Measurements from ENCODE around the gene ATP13A3. TPM values are rescaled to one million over a fixed set of nuclear protein-coding genes. Genes with fewer than 3 reads are reported as not detected.

The ATP13A3 gene
- total RNA-seq, 5 donors from 2014 or later (not counting 1 experiment from before 2014, with no cell fraction given) = 48.1 to 71.7 (median 52.0) TPM

- H3K36me3 ChIP-seq (ENCODE audit: control insufficient read depth in 2 of 2, extremely low read depth in 1 of 2, insufficient read depth in 1 of 2, low read length in 1 of 2) = peaks cover 17 to 43% of the 10 kb centered on the region in 2 donors
- no peak for DNase-seq
- ChIA-PET CTCF (no interaction called here), POLR2A (interaction anchor here in 1 of 2 donors (0.7 kb wide), 2 partner anchors 70 to 224 kb away, joined by 4 to 5 read pairs; no protein-coding TSS in a partner anchor)
- H3K27me3 ChIP-seq (replicated peaks in 1 of 2; ENCODE audit: control insufficient read depth in 2 of 2, extremely low read depth in 1 of 2, insufficient read depth in 2 of 2, low read length in 1 of 2) = no peaks in the 10 kb centered on the region
- Mint-ChIP-seq H3K4me1 (peaks cover 0 to 5% (median 0%) of the 10 kb centered on the region in 3 donors), H3K4me3 (no peak overlapping the region), H3K9me3 (no peaks in the 10 kb centered on the region), H3K27me3 (no peaks in the 10 kb centered on the region), H3K27ac (no peak overlapping the region), H3K36me3 (peaks cover 67% of the 10 kb centered on the region)
- no peak overlapping the region for H3K4me3 ChIP-seq (ENCODE audit: control insufficient read depth in 1 of 2, extremely low read depth in 1 of 2, low read length in 1 of 2)
- no peaks in the 10 kb centered on the region for H3K9me3 ChIP-seq
- H3K27ac ChIP-seq (ENCODE audit: low read length) = no peak overlapping the region
- 61% methylated on average over 2 of the region's 6 CpGs for WGBS (ENCODE audit: insufficient coverage)
- H3K4me1 ChIP-seq (ENCODE audit: control insufficient read depth in 1 of 2, extremely low read depth in 1 of 2, insufficient read depth in 2 of 2, low read length in 2 of 2) = no peaks in the 10 kb centered on the region
- peak in 2 of 4 experiments; percentile 15 to 36 for ATAC-seq (replicated peaks in 1 of 4)
Observed at GRCh38 chr3:194447161-194447560, 39.6 kb downstream of the ATP13A3 start.

- DNase-seq = no peak
- Histone ChIP-seq H3K4me3 (ENCODE audit: control insufficient read depth in 1 of 2, extremely low read depth in 1 of 2, low read length in 1 of 2) (no peak overlapping the region), H3K4me1 (ENCODE audit: control insufficient read depth in 1 of 2, extremely low read depth in 1 of 2, insufficient read depth in 2 of 2, low read length in 2 of 2) (no peaks in the 10 kb centered on the region), H3K27me3 (replicated peaks in 1 of 2; ENCODE audit: control insufficient read depth in 2 of 2, extremely low read depth in 1 of 2, insufficient read depth in 2 of 2, low read length in 1 of 2) (no peaks in the 10 kb centered on the region), H3K27ac (ENCODE audit: low read length) (no peak overlapping the region), H3K9me3 (no peaks in the 10 kb centered on the region), H3K36me3 (ENCODE audit: control insufficient read depth in 2 of 2, extremely low read depth in 1 of 2, insufficient read depth in 1 of 2, low read length in 1 of 2) (peaks cover 19 to 43% of the 10 kb centered on the region in 2 donors)
- Mint-ChIP-seq H3K36me3 (peaks cover 69% of the 10 kb centered on the region), H3K4me3 (no peak overlapping the region), H3K27me3 (no peaks in the 10 kb centered on the region), H3K4me1 (peaks cover 0 to 5% (median 0%) of the 10 kb centered on the region in 3 donors), H3K9me3 (no peaks in the 10 kb centered on the region), H3K27ac (no peak overlapping the region)
- ChIA-PET POLR2A (interaction anchor here in 1 of 2 donors (0.7 kb wide), 1 partner anchor 223 kb away, joined by 5 read pairs; no protein-coding TSS in a partner anchor), CTCF (no interaction called here)
- no peak for ATAC-seq (replicated peaks in 1 of 4)
- WGBS (ENCODE audit: insufficient coverage) = no CpG with 5 or more reads among the region's 4 CpGs
Observed at GRCh38 chr3:194446754-194447153, 40.0 kb downstream of the ATP13A3 start.

DNA sequence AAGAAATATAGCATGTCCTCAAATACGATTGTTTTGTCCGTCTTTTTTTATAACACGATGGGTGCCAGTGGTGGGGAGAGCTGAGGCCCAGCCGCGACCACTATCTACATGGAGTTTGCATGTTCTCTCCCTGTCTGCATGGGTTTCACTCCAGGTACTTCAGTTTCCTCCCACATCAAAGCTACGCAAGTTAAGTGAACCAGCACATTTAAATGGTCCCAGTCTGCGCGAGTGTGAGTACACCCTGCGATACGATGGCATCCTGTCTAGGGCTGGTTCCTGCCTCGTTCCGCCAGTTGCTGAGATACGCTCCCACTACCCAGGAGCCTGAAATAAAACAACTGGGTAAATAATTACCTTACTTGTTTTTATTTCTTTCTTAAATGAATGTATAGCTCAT lies 40.6 kb downstream of the ATP13A3 start:
- Mint-ChIP-seq H3K27me3 (no peaks in the 10 kb centered on the region), H3K9me3 (no peaks in the 10 kb centered on the region), H3K4me3 (no peak overlapping the region), H3K27ac (no peak overlapping the region), H3K36me3 (peaks cover 65% of the 10 kb centered on the region), H3K4me1 (peaks cover 0 to 5% (median 0%) of the 10 kb centered on the region in 3 donors)
- CTCF ChIA-PET = no interaction called here
- DNase-seq (peak in 2 of 35 experiments; percentile 2 to 6), ATAC-seq (replicated peaks in 1 of 4) (no peak)
- H3K9me3 ChIP-seq = no peaks in the 10 kb centered on the region
- peaks cover 19 to 43% of the 10 kb centered on the region in 2 donors for H3K36me3 ChIP-seq (ENCODE audit: control insufficient read depth in 2 of 2, extremely low read depth in 1 of 2, insufficient read depth in 1 of 2, low read length in 1 of 2)
- POLR2A ChIA-PET = no interaction called here
- H3K27ac ChIP-seq (ENCODE audit: low read length) = no peak overlapping the region
- H3K4me3 ChIP-seq (ENCODE audit: control insufficient read depth in 1 of 2, extremely low read depth in 1 of 2, low read length in 1 of 2) = no peak overlapping the region
- 66% methylated on average over 4 of the region's 13 CpGs for WGBS (ENCODE audit: insufficient coverage)
- no peaks in the 10 kb centered on the region for H3K27me3 ChIP-seq (replicated peaks in 1 of 2; ENCODE audit: control insufficient read depth in 2 of 2, extremely low read depth in 1 of 2, insufficient read depth in 2 of 2, low read length in 1 of 2)
- H3K4me1 ChIP-seq (ENCODE audit: control insufficient read depth in 1 of 2, extremely low read depth in 1 of 2, insufficient read depth in 2 of 2, low read length in 2 of 2) = no peaks in the 10 kb centered on the region

DNA sequence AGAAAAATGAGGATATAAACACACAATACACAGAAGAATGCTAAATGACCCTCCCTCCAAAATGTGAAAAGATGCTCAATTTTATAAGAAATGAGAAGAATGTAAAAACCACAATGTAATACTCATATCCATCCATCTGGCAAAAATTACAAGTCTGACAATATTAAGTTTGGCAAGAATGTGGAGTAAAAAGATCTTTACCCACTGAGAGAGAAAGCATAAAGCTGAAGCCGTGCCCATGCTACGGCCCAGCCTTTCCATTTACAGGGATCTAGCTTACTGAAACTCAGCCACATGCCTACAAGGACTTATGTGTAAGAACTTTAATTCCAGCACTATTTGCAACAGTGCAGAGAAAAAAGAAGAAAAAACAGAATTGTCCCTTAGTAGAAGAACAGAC lies 42.9 kb downstream of the ATP13A3 start:
- Mint-ChIP-seq H3K4me3 (no peak overlapping the region), H3K4me1 (peaks cover 0 to 8% (median 0%) of the 10 kb centered on the region in 3 donors), H3K27me3 (no peaks in the 10 kb centered on the region), H3K36me3 (peaks cover 69% of the 10 kb centered on the region), H3K27ac (no peak overlapping the region), H3K9me3 (no peaks in the 10 kb centered on the region)
- H3K4me1 ChIP-seq (ENCODE audit: control insufficient read depth in 1 of 2, extremely low read depth in 1 of 2, insufficient read depth in 2 of 2, low read length in 2 of 2) = no peaks in the 10 kb centered on the region
- ATAC-seq (replicated peaks in 1 of 4) (no peak), DNase-seq (no peak)
- H3K27ac ChIP-seq (ENCODE audit: low read length) = no peak overlapping the region
- H3K9me3 ChIP-seq = no peaks in the 10 kb centered on the region
- WGBS (ENCODE audit: insufficient coverage) = no CpG with 5 or more reads among the region's 2 CpGs
- POLR2A ChIA-PET = no interaction called here
- no peak overlapping the region for H3K4me3 ChIP-seq (ENCODE audit: control insufficient read depth in 1 of 2, extremely low read depth in 1 of 2, low read length in 1 of 2)
- H3K27me3 ChIP-seq (replicated peaks in 1 of 2; ENCODE audit: control insufficient read depth in 2 of 2, extremely low read depth in 1 of 2, insufficient read depth in 2 of 2, low read length in 1 of 2) = no peaks in the 10 kb centered on the region
- H3K36me3 ChIP-seq (ENCODE audit: control insufficient read depth in 2 of 2, extremely low read depth in 1 of 2, insufficient read depth in 1 of 2, low read length in 1 of 2) = peaks cover 12 to 46% of the 10 kb centered on the region in 2 donors
- CTCF ChIA-PET = no interaction called here

GRCh38 chr3:194440756-194441155 lies 46.0 kb downstream of the ATP13A3 start:
- Mint-ChIP-seq H3K9me3 (no peaks in the 10 kb centered on the region), H3K4me1 (peaks cover 0 to 3% (median 1%) of the 10 kb centered on the region in 3 donors), H3K27me3 (no peaks in the 10 kb centered on the region), H3K36me3 (peaks cover 70% of the 10 kb centered on the region), H3K4me3 (no peak overlapping the region), H3K27ac (no peak overlapping the region)
- WGBS (ENCODE audit: insufficient coverage) = no CpG with 5 or more reads among the region's 2 CpGs
- H3K9me3 ChIP-seq = no peaks in the 10 kb centered on the region
- POLR2A ChIA-PET = no interaction called here
- H3K4me3 ChIP-seq (ENCODE audit: control insufficient read depth in 1 of 2, extremely low read depth in 1 of 2, low read length in 1 of 2) = no peak overlapping the region
- H3K27ac ChIP-seq (ENCODE audit: low read length) = no peak overlapping the region
- no peaks in the 10 kb centered on the region for H3K4me1 ChIP-seq (ENCODE audit: control insufficient read depth in 1 of 2, extremely low read depth in 1 of 2, insufficient read depth in 2 of 2, low read length in 2 of 2)
- ATAC-seq (replicated peaks in 1 of 4) = no peak
- CTCF ChIA-PET = interaction anchor here in 1 of 2 donors (0.5 to 0.6 kb wide), 2 partner anchors 23 to 28 kb away, joined by 3 to 4 read pairs; no protein-coding TSS in a partner anchor
- DNase-seq = no peak
- peaks cover 12 to 45% of the 10 kb centered on the region in 2 donors for H3K36me3 ChIP-seq (ENCODE audit: control insufficient read depth in 2 of 2, extremely low read depth in 1 of 2, insufficient read depth in 1 of 2, low read length in 1 of 2)
- no peaks in the 10 kb centered on the region for H3K27me3 ChIP-seq (replicated peaks in 1 of 2; ENCODE audit: control insufficient read depth in 2 of 2, extremely low read depth in 1 of 2, insufficient read depth in 2 of 2, low read length in 1 of 2)

DNA sequence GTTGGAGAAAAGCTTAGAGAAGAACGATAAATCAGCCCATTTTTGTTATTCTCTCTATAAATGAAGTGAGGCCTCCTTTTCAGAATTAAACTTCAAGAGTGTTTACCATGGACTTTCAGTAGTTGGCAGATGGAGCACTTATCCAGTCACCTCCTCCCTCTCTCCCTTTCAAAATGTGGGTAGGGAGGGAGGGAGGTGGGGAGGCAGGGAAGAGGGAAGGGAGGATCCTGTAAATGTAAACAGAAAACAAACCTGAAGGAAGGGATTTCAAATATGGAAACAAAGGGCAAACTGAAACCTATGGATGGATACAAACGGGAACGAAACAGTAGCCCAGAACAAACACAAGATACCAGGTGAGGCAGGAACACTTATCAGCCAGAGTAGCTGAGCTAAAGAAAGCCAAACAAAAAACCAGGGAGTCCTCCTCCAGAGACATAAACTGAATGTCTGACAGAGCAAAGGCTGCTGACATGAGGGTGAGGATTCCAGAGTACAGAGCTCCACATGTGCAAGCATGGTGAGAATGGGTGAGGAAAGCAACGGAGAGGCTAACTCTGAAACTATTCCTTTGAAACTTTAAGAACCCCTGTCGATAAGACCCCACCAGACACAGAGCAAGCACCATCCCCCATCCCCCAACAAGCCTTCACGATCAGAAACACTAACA lies 46.8 kb downstream of the ATP13A3 start:
- peaks cover 12 to 50% of the 10 kb centered on the region in 2 donors for H3K36me3 ChIP-seq (ENCODE audit: control insufficient read depth in 2 of 2, extremely low read depth in 1 of 2, insufficient read depth in 1 of 2, low read length in 1 of 2)
- POLR2A ChIA-PET = no interaction called here

More for the DNA sequence above, 46.8 kb downstream of the ATP13A3 start:
- peaks cover 69% of the 10 kb centered on the region for H3K36me3 Mint-ChIP-seq
- CTCF ChIA-PET = no interaction called here
- Histone ChIP-seq H3K27ac (ENCODE audit: low read length) (no peak overlapping the region), H3K9me3 (no peaks in the 10 kb centered on the region), H3K27me3 (replicated peaks in 1 of 2; ENCODE audit: control insufficient read depth in 2 of 2, extremely low read depth in 1 of 2, insufficient read depth in 2 of 2, low read length in 1 of 2) (no peaks in the 10 kb centered on the region), H3K4me1 (ENCODE audit: control insufficient read depth in 1 of 2, extremely low read depth in 1 of 2, insufficient read depth in 2 of 2, low read length in 2 of 2) (no peaks in the 10 kb centered on the region), H3K4me3 (ENCODE audit: control insufficient read depth in 1 of 2, extremely low read depth in 1 of 2, low read length in 1 of 2) (no peak overlapping the region)
- peaks cover 0 to 3% (median 1%) of the 10 kb centered on the region in 3 donors for H3K4me1 Mint-ChIP-seq
- no peaks in the 10 kb centered on the region for H3K9me3 Mint-ChIP-seq
- DNase-seq (no peak), ATAC-seq (replicated peaks in 1 of 4) (no peak)
- peak overlapping the region in 1 of 2 donors; percentile 74 for H3K27ac Mint-ChIP-seq
- H3K4me3 Mint-ChIP-seq = no peak overlapping the region
- WGBS (ENCODE audit: insufficient coverage) = no CpG with 5 or more reads among the region's 6 CpGs
- no peaks in the 10 kb centered on the region for H3K27me3 Mint-ChIP-seq

Measured in T-cell (primary cell).